HEK293 (cell line): Measurements from ENCODE around the gene MTHFS.

ENCODE experiments used
- CTCF ChIA-PET: fragments of 350-600 bp; formaldehyde crosslinking; extraction: SDS; loops from one replicate; lab custom pipeline; 2021; ENCODE audit warnings: antibody characterized with exemption; lab: Yijun Ruan, JAX
- POLR2A ChIA-PET: fragments of 300-600 bp; formaldehyde crosslinking; extraction: SDS; loops from one replicate; lab custom pipeline; 2020; ENCODE audit warnings: antibody characterized with exemption, inconsistent platforms; lab: Yijun Ruan, JAX
- H3K27ac ChIP-seq: fragments of 200-500 bp; sonication (Bioruptor generic); 2 replicates; pipeline ENCODE4 v1.5.1; 2014; ENCODE audit warnings: low read depth, low read length, control low read depth, inconsistent platforms; ENCODE audit errors: extremely low read depth
- H3K36me3 ChIP-seq, 2 experiments: fragments of 200-500 bp in 1 of 2; sonication (Bioruptor generic) in 1 of 2; 1 replicate in 1 of 2; 2 replicates in 1 of 2; pipeline ENCODE4 v1.5.1; 2014 to 2017; ENCODE audit warnings: inconsistent platforms in 2 of 2, low read length in 2 of 2; ENCODE audit not compliant: control insufficient read depth in 2 of 2, insufficient read depth in 1 of 2
- H3K4me1 ChIP-seq: fragments of 200-500 bp; sonication (Bioruptor generic); 2 replicates; pipeline ENCODE4 v1.5.1; 2014; ENCODE audit warnings: mild to moderate bottlenecking, low read length, inconsistent platforms; ENCODE audit not compliant: control insufficient read depth, insufficient read depth
- H3K4me3 ChIP-seq: 2 replicates; pipeline ENCODE4 v1.5.1; 2011; ENCODE audit warnings: low read depth, mild to moderate bottlenecking, control low read depth, low read length, moderate library complexity
- H3K9me3 ChIP-seq: fragments of 200-500 bp; sonication (Bioruptor generic); 2 replicates; pipeline ENCODE4 v1.5.1; 2014; ENCODE audit warnings: low read depth, low read length, inconsistent platforms; ENCODE audit not compliant: control insufficient read depth, insufficient read depth
- HOXA7 ChIP-seq: sonication (generic); formaldehyde crosslinking; IDR thresholded peaks from 2 replicates; pipeline ENCODE4 v1.8.1; 2022; ENCODE audit warnings: missing genetic modification reagents, borderline replicate concordance
- SP7 ChIP-seq: fragments of 450-650 bp; formaldehyde crosslinking; IDR thresholded peaks from 2 replicates; pipeline ENCODE4 v1.5.1; 2016; ENCODE audit warnings: missing biosample characterization, missing genetic modification characterization
- YY1 ChIP-seq: fragments of 450-650 bp; formaldehyde crosslinking; IDR thresholded peaks from 2 replicates; pipeline ENCODE4 v1.5.1; 2018; ENCODE audit warnings: missing biosample characterization, missing genetic modification characterization
- YY2 ChIP-seq: fragments of 450-650 bp; formaldehyde crosslinking; IDR thresholded peaks from 2 replicates; pipeline ENCODE4 v1.5.1; 2016; ENCODE audit warnings: missing biosample characterization, missing genetic modification characterization
- ZNF114 ChIP-seq: fragments of 450-650 bp; formaldehyde crosslinking; IDR thresholded peaks from 2 replicates; pipeline ENCODE4 v1.5.0; 2017; ENCODE audit warnings: missing biosample characterization, missing genetic modification characterization
- ZNF174 ChIP-seq: fragments of 450-650 bp; formaldehyde crosslinking; IDR thresholded peaks from 2 replicates; pipeline ENCODE4 v1.5.0; 2017; ENCODE audit warnings: missing biosample characterization, mild to moderate bottlenecking, missing genetic modification characterization
- ZNF175 ChIP-seq: fragments of 450-650 bp; formaldehyde crosslinking; IDR thresholded peaks from 2 replicates; pipeline ENCODE4 v1.5.1; 2016; ENCODE audit warnings: missing biosample characterization, missing genetic modification characterization
- ZNF214 ChIP-seq: fragments of 450-650 bp; formaldehyde crosslinking; IDR thresholded peaks from 2 replicates; pipeline ENCODE4 v1.5.1; 2017; ENCODE audit warnings: missing biosample characterization, mild to moderate bottlenecking, missing genetic modification characterization, borderline replicate concordance
- ZNF23 ChIP-seq: fragments of 450-650 bp; formaldehyde crosslinking; IDR thresholded peaks from 2 replicates; pipeline ENCODE4 v1.5.1; 2016; ENCODE audit warnings: missing biosample characterization, missing genetic modification characterization, borderline replicate concordance
- ZNF292 ChIP-seq: fragments of 450-650 bp; formaldehyde crosslinking; IDR thresholded peaks from 2 replicates; pipeline ENCODE4 v1.5.1; 2016; ENCODE audit warnings: low read depth, missing biosample characterization, missing genetic modification characterization, borderline replicate concordance
- ZNF311 ChIP-seq: fragments of 450-650 bp; formaldehyde crosslinking; IDR thresholded peaks from 2 replicates; pipeline ENCODE4 v1.5.1; 2017; ENCODE audit warnings: missing biosample characterization, missing genetic modification characterization, borderline replicate concordance
- ZNF514 ChIP-seq: fragments of 450-650 bp; formaldehyde crosslinking; IDR thresholded peaks from 2 replicates; pipeline ENCODE4 v1.5.1; 2016; ENCODE audit warnings: missing biosample characterization, missing genetic modification characterization
- ZNF544 ChIP-seq: fragments of 450-650 bp; formaldehyde crosslinking; IDR thresholded peaks from 2 replicates; pipeline ENCODE4 v1.5.0; 2017; ENCODE audit warnings: missing biosample characterization, missing genetic modification characterization
- ZNF600 ChIP-seq: fragments of 450-650 bp; formaldehyde crosslinking; IDR thresholded peaks from 2 replicates; pipeline ENCODE4 v1.5.1; 2016; ENCODE audit warnings: missing biosample characterization, missing genetic modification characterization
- ZNF624 ChIP-seq: fragments of 450-650 bp; formaldehyde crosslinking; IDR thresholded peaks from 2 replicates; pipeline ENCODE4 v1.5.1; 2017; ENCODE audit warnings: missing biosample characterization, missing genetic modification characterization
- ZNF660 ChIP-seq: fragments of 450-650 bp; IDR thresholded peaks from 2 replicates; pipeline ENCODE4 v1.5.1; 2018; ENCODE audit warnings: missing biosample characterization, mild to moderate bottlenecking, missing genetic modification characterization
- ZNF776 ChIP-seq: fragments of 450-650 bp; formaldehyde crosslinking; IDR thresholded peaks from 2 replicates; pipeline ENCODE4 v1.5.0; 2017; ENCODE audit warnings: missing biosample characterization, missing genetic modification characterization, borderline replicate concordance
- ZSCAN16 ChIP-seq: fragments of 450-650 bp; formaldehyde crosslinking; IDR thresholded peaks from 2 replicates; pipeline ENCODE4 v1.5.1; 2016; ENCODE audit warnings: missing biosample characterization, missing genetic modification characterization
- ZSCAN23 ChIP-seq: fragments of 450-650 bp; formaldehyde crosslinking; IDR thresholded peaks from 2 replicates; pipeline ENCODE4 v1.5.1; 2016; ENCODE audit warnings: missing biosample characterization, missing genetic modification characterization
- TF ChIP-seq, protein P1 (sequence below): fragments of 450-650 bp; formaldehyde crosslinking; IDR thresholded peaks from 2 replicates; pipeline ENCODE4 v1.5.1; 2016; ENCODE audit warnings: missing biosample characterization, missing genetic modification characterization
- TF ChIP-seq, protein P2 (sequence below): fragments of 450-650 bp; formaldehyde crosslinking; IDR thresholded peaks from 2 replicates; pipeline ENCODE4 v1.5.1; 2016; ENCODE audit warnings: missing biosample characterization, missing genetic modification characterization
- TF ChIP-seq, protein P3 (sequence below): fragments of 450-650 bp; IDR thresholded peaks from 2 replicates; pipeline ENCODE4 v1.5.1; 2018; ENCODE audit warnings: missing biosample characterization, mild to moderate bottlenecking, missing genetic modification characterization
- TF ChIP-seq, protein P4 (sequence below): fragments of 450-650 bp; formaldehyde crosslinking; IDR thresholded peaks from 2 replicates; pipeline ENCODE4 v1.5.1; 2017; ENCODE audit warnings: missing biosample characterization, missing genetic modification characterization

The MTHFS gene

DNA sequence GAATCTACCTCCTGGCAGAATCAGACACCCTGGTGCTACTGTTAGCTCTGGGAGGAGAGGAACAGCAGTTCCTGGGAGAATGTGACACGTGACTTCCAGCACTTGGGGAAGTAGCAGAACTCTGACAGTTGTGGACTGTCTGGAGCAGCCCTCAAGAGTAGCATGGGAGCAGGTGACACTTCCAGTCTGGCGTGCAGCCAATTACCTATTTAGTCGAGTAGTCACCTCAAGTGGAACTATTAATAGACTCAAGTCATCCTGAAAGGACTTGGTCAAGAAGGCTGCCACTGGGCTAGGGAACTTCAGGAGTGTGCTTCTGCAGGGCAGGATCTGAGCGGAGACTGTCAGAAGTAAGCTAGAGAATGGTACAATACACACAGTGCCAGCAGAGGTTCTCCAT, 62.3 kb downstream of the MTHFS start (continued):
- no peak for TF ChIP-seq ZNF776 (tag by site-specific recombination)

DNA sequence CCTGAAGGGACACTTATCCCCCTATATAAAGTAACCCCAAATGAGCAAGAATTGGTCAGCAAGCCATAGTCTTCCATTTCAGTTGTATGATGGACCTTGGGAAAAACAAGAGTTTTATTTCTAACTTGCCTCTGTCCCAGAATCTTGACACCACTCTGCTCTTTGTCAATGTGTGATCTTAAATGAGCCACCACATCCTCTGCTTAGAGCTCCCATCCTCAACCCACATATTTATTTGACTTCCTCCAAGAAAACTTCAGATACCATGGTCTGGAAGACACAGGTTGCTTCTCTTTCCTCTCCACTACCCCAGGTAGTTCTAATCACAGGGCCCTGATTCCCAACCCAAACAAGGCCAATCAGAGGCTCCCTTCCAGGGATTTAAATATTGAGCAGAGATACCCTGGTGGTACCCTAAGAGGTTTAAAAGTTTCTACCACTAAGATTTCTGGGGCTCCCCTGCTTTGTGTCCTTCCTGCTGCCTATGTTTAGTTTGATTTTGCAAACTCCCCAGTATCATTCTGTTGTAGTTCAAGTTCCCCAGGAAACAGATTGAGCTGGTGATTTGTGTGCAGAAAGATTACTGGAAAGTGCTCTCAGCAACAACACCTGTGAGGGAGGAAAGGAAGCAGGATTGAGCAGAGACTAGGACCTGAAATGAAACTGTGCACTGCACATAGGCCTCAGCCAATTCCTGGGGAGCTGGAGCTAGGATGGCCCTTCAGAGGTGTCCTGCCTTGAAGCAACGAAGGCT, 64.3 kb downstream of the MTHFS start:
- Histone ChIP-seq H3K36me3 (peaks cover 0 to 20% of the 10 kb centered on the region in 2 experiments; a peak in 1 of 3 replicates), H3K27ac (no peak overlapping the region)
- CTCF ChIA-PET = interaction anchor here (0.6 to 1.8 kb wide), 2 partner anchors 21 to 307 kb away, joined by 4 to 5 read pairs; no protein-coding TSS in a partner anchor

DNA sequence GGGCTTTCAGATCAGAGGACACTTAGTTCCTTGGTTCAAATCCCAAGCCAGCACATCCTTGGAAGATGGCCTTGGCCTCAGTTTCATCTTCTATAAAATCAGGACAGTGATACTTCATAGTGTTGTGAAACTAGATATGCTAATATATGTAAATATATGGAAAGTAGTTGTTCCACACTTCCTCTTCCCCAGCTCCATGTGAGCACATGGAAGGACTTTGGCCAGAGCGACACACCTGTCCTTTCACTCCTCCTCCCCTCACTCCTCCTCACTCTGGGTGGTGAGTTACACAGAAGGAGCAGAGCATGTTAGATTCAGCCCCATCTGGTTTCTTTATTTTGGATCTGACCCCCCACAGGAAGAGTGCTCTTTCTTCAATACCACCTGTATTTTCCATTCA, 65.2 kb downstream of the MTHFS start:
- ChIA-PET POLR2A (no interaction called here), CTCF (interaction anchor here (0.6 to 1.8 kb wide), 2 partner anchors 22 to 306 kb away, joined by 4 to 5 read pairs; no protein-coding TSS in a partner anchor)
- Histone ChIP-seq H3K27ac (no peak overlapping the region), H3K36me3 (peaks cover 0 to 20% of the 10 kb centered on the region in 2 experiments; a peak in 1 of 3 replicates), H3K4me1 (no peaks in the 10 kb centered on the region; the same call in 1 of the 2 replicates), H3K4me3 (no peak overlapping the region), H3K9me3 (no peaks in the 10 kb centered on the region)
- no peak for TF ChIP-seq ZNF114 (tag by site-specific recombination)
- TF ChIP-seq, protein P1, sequence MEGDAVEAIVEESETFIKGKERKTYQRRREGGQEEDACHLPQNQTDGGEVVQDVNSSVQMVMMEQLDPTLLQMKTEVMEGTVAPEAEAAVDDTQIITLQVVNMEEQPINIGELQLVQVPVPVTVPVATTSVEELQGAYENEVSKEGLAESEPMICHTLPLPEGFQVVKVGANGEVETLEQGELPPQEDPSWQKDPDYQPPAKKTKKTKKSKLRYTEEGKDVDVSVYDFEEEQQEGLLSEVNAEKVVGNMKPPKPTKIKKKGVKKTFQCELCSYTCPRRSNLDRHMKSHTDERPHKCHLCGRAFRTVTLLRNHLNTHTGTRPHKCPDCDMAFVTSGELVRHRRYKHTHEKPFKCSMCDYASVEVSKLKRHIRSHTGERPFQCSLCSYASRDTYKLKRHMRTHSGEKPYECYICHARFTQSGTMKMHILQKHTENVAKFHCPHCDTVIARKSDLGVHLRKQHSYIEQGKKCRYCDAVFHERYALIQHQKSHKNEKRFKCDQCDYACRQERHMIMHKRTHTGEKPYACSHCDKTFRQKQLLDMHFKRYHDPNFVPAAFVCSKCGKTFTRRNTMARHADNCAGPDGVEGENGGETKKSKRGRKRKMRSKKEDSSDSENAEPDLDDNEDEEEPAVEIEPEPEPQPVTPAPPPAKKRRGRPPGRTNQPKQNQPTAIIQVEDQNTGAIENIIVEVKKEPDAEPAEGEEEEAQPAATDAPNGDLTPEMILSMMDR (tag by site-specific recombination) = no peak
- no peak for TF ChIP-seq ZNF292 (tag by site-specific recombination)
- TF ChIP-seq ZSCAN23 = no peak
- no peak for TF ChIP-seq ZSCAN16 (tag by site-specific recombination)
- TF ChIP-seq ZNF311 (tag by site-specific recombination) = no peak
- TF ChIP-seq ZNF600 (tag by site-specific recombination) = no peak

More for the DNA sequence above, 64.3 kb downstream of the MTHFS start:
- TF ChIP-seq YY1 (tag by site-specific recombination) (no peak), ZNF23 (tag by site-specific recombination) (no peak), ZNF174 (tag by site-specific recombination) (no peak), ZNF514 (tag by site-specific recombination) (no peak), ZNF544 (tag by site-specific recombination) (no peak), SP7 (tag by site-specific recombination) (no peak), YY2 (no peak), ZNF214 (no peak), ZNF660 (tag by site-specific recombination) (no peak), ZNF175 (no peak), HOXA7 (CRISPR knock-in tag) (no peak), ZNF624 (tag by site-specific recombination) (no peak)
- TF ChIP-seq, protein P2, sequence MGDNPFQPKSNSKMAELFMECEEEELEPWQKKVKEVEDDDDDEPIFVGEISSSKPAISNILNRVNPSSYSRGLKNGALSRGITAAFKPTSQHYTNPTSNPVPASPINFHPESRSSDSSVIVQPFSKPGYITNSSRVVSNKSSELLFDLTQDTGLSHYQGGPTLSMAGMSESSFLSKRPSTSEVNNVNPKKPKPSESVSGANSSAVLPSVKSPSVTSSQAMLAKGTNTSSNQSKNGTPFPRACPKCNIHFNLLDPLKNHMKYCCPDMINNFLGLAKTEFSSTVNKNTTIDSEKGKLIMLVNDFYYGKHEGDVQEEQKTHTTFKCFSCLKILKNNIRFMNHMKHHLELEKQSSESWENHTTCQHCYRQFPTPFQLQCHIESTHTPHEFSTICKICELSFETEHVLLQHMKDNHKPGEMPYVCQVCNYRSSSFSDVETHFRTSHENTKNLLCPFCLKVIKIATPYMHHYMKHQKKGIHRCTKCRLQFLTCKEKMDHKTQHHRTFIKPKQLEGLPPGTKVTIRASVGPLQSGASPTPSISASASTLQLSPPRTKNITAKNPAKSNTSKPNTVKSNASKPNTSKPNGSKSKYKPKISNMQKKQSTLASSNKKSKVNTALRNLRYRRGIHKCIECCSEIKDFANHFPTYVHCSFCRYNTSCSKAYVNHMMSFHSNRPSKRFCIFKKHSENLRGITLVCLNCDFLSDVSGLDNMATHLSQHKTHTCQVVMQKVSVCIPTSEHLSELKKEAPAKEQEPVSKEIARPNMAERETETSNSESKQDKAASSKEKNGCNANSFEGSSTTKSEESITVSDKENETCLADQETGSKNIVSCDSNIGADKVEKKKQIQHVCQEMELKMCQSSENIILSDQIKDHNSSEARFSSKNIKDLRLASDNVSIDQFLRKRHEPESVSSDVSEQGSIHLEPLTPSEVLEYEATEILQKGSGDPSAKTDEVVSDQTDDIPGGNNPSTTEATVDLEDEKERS = no peak
- TF ChIP-seq, protein P3, sequence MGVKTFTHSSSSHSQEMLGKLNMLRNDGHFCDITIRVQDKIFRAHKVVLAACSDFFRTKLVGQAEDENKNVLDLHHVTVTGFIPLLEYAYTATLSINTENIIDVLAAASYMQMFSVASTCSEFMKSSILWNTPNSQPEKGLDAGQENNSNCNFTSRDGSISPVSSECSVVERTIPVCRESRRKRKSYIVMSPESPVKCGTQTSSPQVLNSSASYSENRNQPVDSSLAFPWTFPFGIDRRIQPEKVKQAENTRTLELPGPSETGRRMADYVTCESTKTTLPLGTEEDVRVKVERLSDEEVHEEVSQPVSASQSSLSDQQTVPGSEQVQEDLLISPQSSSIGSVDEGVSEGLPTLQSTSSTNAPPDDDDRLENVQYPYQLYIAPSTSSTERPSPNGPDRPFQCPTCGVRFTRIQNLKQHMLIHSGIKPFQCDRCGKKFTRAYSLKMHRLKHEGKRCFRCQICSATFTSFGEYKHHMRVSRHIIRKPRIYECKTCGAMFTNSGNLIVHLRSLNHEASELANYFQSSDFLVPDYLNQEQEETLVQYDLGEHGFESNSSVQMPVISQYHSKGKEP (tag by site-specific recombination) = no peak
- TF ChIP-seq, protein P4, sequence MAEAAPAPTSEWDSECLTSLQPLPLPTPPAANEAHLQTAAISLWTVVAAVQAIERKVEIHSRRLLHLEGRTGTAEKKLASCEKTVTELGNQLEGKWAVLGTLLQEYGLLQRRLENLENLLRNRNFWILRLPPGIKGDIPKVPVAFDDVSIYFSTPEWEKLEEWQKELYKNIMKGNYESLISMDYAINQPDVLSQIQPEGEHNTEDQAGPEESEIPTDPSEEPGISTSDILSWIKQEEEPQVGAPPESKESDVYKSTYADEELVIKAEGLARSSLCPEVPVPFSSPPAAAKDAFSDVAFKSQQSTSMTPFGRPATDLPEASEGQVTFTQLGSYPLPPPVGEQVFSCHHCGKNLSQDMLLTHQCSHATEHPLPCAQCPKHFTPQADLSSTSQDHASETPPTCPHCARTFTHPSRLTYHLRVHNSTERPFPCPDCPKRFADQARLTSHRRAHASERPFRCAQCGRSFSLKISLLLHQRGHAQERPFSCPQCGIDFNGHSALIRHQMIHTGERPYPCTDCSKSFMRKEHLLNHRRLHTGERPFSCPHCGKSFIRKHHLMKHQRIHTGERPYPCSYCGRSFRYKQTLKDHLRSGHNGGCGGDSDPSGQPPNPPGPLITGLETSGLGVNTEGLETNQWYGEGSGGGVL (tag by site-specific recombination) = no peak
- TF ChIP-seq, all 188 proteins: peak for 0
- no peaks in the 10 kb centered on the region; the same call in 1 of the 2 replicates for H3K4me1 ChIP-seq
- H3K4me3 ChIP-seq = no peak overlapping the region
- POLR2A ChIA-PET = no interaction called here
- no peaks in the 10 kb centered on the region for H3K9me3 ChIP-seq
